ENCODE results near the gene SLC19A1. TPM values are rescaled to one million over a fixed set of nuclear protein-coding genes. Genes with fewer than 3 reads are reported as not detected.
A peak's percentile ranks its signal among the peaks of the same experiment; 100 is the strongest.
"Not testable (repeated sequence)": the region's sequence is repeated elsewhere in the genome, so short reads cannot be mapped to it uniquely, and the experiment has no call there.

SLC19A1 gene
- polyA plus RNA-seq, 4 donors: 12.6 to 20.8 (median 15.0) TPM

DNA sequence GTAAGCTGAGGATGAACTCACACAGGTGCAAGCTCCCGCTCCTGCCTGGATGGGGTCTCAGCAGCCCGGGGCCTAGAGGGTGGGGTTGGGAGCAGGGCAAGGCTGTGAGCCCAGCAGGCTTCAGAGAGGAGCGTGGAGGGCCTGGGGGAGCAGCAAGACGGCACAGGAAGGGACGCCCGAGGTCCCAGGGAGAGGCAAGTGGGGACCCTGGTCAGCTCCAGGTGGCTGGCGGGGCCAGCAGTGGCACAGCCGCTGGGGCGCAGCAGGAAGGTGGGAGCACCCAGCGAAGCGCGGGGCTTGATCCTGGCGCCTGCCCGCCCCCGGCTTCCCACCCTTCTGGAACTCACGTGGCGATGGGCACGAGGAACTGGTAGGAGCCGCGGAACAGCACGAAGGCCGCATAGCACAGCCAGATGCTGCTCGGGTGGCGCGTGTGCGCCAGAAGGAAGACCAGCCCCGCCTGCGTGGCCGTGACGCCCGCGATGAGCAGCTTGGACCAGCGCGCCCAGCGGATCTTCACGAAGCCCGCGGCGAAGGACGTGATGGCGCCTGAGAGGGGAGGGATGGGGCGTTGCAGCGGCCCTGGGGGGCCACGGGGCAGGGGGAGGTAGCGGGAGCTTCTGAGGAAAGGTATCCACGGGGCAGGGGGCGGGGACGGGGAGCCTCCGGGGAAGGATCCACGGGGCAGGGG lies 11.7 kb downstream of the SLC19A1 start:
- DNase-seq (no peak), FAIRE-seq (no peak)
- no peak overlapping the region for H3K4me3 ChIP-seq (ENCODE audit: low read depth in 1 of 3, low read length in 3 of 3)
- WGBS, 3 donors: 97 to 99% (median 99%) methylated on average over 47 to 50 of the region's 50 CpGs
- peaks cover 0 to 32% (median 4%) of the 10 kb centered on the region in 3 donors for H3K4me1 ChIP-seq (ENCODE audit: control insufficient read depth in 3 of 3, insufficient read depth in 2 of 3, low read depth in 1 of 3, low read length in 2 of 3)
- peaks cover 2 to 87% (median 4%) of the 10 kb centered on the region in 3 donors for H3K36me3 ChIP-seq (ENCODE audit: control insufficient read depth in 3 of 3, insufficient read depth in 2 of 3, low read depth in 1 of 3, low read length in 3 of 3)
- H3K27me3 ChIP-seq (ENCODE audit: control insufficient read depth in 3 of 3, insufficient read depth in 3 of 3, low read length in 3 of 3): no peaks in the 10 kb centered on the region
- no peak overlapping the region for H3K27ac ChIP-seq (ENCODE audit: low read depth in 1 of 3, low read length in 2 of 3)
- H3K9me3 ChIP-seq (ENCODE audit: control insufficient read depth in 2 of 2, insufficient read depth in 1 of 2, low read depth in 1 of 2, low read length in 1 of 2): no peaks in the 10 kb centered on the region

DNA sequence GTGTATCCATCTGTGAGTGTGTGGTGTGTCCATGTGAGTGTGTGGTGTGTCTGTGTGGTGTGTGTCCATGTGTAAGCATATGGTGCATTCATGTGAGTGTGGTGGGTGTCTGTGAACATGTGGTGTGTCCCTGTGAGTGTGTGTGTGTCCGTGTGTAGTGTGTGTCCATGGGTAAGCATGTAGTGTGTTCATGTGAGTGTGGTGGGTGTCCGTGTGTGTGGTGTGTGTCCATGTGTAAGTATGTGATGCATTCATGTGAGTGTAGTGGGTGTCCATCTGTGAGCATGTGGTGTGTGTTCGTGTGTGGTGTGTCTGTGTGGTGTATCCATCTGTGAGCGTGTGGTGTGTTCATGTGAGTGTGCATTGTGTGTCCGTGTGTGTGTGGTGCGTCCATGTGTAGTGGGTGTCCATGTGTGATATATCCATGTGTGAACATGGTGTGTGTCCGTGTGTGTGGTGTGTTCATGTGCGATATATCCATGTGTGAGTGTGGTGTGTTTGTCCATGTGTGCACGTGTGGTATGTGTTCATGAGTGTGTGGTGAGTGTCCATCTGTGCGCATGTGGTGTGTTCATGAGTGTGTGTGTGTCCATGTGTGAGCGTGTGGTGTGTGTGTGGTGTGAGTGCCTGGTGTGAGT lies 12.3 kb downstream of the SLC19A1 start:
- Histone ChIP-seq H3K27me3 (ENCODE audit: control insufficient read depth in 3 of 3, insufficient read depth in 3 of 3, low read length in 3 of 3) (no peaks in the 10 kb centered on the region), H3K36me3 (ENCODE audit: control insufficient read depth in 3 of 3, insufficient read depth in 2 of 3, low read depth in 1 of 3, low read length in 3 of 3) (peaks cover 2 to 87% (median 4%) of the 10 kb centered on the region in 3 donors), H3K9me3 (ENCODE audit: control insufficient read depth in 2 of 2, insufficient read depth in 1 of 2, low read depth in 1 of 2, low read length in 1 of 2) (no peaks in the 10 kb centered on the region), H3K4me1 (ENCODE audit: control insufficient read depth in 3 of 3, insufficient read depth in 2 of 3, low read depth in 1 of 3, low read length in 2 of 3) (peaks cover 0 to 32% (median 7%) of the 10 kb centered on the region in 3 donors), H3K27ac (ENCODE audit: low read depth in 1 of 3, low read length in 2 of 3) (no peak overlapping the region), H3K4me3 (ENCODE audit: low read depth in 1 of 3, low read length in 3 of 3) (no peak overlapping the region)
- WGBS, 3 donors: 89 to 96% (median 96%) methylated on average over 11 of the region's 11 CpGs
- no peak for DNase-seq
- no peak for FAIRE-seq

DNA sequence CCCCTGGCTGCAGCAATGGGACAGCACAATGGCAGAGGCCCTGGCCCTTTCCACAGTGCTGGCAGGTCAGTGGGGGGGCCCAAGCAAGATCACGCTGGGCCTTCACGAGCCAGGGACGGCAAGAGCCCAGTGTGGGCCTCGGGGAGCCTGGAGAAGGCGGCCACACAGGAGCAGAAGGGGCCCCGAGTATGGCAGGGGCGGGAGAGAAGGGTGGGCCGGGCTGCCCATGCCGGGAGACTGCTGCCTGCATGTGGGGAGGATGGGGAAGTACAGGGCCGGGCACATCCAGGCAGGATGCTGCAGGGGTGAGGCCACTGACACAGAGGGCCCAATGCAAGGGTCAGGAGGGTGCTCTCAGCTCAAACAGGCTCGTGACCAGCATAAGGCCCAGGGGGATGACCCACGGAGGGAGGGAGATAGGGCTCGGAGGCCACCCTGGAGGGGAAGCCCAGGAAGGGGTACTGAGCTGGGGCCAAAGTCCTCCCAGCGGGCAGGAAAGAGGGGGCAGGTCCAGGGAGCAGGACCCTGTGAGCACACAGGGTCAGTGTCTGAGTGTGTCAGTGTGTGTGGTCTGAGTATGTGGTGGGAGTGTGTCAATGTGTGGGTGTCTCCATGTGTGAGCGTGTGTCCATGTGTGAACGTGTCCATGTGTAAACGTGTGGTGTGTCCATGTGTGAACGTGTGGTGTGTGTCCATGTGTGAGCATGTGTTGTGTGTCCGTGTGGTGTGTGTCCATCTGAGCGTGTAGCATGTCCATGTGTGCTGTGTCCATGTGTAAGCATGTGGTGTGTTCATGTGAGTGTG lies 13.1 kb downstream of the SLC19A1 start:
- Histone ChIP-seq H3K27ac (ENCODE audit: low read depth in 1 of 3, low read length in 2 of 3) (no peak overlapping the region), H3K9me3 (ENCODE audit: control insufficient read depth in 2 of 2, insufficient read depth in 1 of 2, low read depth in 1 of 2, low read length in 1 of 2) (no peaks in the 10 kb centered on the region), H3K27me3 (ENCODE audit: control insufficient read depth in 3 of 3, insufficient read depth in 3 of 3, low read length in 3 of 3) (no peaks in the 10 kb centered on the region), H3K36me3 (ENCODE audit: control insufficient read depth in 3 of 3, insufficient read depth in 2 of 3, low read depth in 1 of 3, low read length in 3 of 3) (peaks cover 2 to 83% (median 4%) of the 10 kb centered on the region in 3 donors), H3K4me3 (ENCODE audit: low read depth in 1 of 3, low read length in 3 of 3) (no peak overlapping the region), H3K4me1 (ENCODE audit: control insufficient read depth in 3 of 3, insufficient read depth in 2 of 3, low read depth in 1 of 3, low read length in 2 of 3) (peaks cover 0 to 27% (median 7%) of the 10 kb centered on the region in 3 donors)
- WGBS, 3 donors: 84 to 90% (median 88%) methylated on average over 20 of the region's 20 CpGs
- DNase-seq: no peak
- FAIRE-seq: no peak

DNA sequence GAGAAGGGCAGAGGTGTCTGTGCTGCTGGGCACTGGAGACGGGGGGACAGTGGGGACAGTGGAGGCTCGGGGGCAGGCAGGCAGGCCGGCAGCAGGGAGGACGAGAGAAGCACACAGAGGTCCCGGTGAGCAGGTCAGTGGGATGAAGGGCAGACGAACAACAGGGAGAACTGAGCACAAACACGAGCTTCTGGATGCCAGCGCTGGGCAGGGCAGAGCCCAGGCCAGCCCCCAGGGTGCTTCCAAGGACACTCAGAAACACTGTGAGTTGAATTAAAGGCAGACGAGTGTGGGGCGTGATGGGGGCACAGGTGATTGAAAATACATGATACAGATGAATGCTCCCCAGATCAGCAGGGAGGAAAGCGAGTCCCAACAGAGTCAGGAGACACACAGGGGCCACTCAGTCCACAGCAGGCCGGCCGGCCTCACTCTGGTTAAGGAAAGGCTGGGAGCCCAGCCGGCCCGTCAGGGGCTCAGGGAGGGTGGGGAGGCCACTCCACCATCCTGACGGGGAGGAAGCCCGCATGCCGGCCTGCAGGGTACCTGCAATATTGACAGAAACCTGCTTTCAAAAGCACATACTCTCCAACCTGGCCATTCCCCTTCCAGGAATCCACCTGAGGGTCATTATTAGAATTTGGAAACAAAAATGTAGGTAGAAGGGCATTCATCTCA lies 14.1 kb downstream of the SLC19A1 start:
- H3K4me1 ChIP-seq (ENCODE audit: control insufficient read depth in 3 of 3, insufficient read depth in 2 of 3, low read depth in 1 of 3, low read length in 2 of 3): peaks cover 0 to 17% (median 7%) of the 10 kb centered on the region in 3 donors
- H3K9me3 ChIP-seq (ENCODE audit: control insufficient read depth in 2 of 2, insufficient read depth in 1 of 2, low read depth in 1 of 2, low read length in 1 of 2): no peaks in the 10 kb centered on the region
- DNase-seq (no peak), FAIRE-seq (no peak)
- no peaks in the 10 kb centered on the region for H3K27me3 ChIP-seq (ENCODE audit: control insufficient read depth in 3 of 3, insufficient read depth in 3 of 3, low read length in 3 of 3)
- H3K4me3 ChIP-seq (ENCODE audit: low read depth in 1 of 3, low read length in 3 of 3): no peak overlapping the region
- H3K36me3 ChIP-seq (ENCODE audit: control insufficient read depth in 3 of 3, insufficient read depth in 2 of 3, low read depth in 1 of 3, low read length in 3 of 3): peaks cover 2 to 82% (median 4%) of the 10 kb centered on the region in 3 donors
- WGBS, 3 donors: 87 to 94% (median 91%) methylated on average over 18 of the region's 18 CpGs
- H3K27ac ChIP-seq (ENCODE audit: low read depth in 1 of 3, low read length in 2 of 3): no peak overlapping the region

DNA sequence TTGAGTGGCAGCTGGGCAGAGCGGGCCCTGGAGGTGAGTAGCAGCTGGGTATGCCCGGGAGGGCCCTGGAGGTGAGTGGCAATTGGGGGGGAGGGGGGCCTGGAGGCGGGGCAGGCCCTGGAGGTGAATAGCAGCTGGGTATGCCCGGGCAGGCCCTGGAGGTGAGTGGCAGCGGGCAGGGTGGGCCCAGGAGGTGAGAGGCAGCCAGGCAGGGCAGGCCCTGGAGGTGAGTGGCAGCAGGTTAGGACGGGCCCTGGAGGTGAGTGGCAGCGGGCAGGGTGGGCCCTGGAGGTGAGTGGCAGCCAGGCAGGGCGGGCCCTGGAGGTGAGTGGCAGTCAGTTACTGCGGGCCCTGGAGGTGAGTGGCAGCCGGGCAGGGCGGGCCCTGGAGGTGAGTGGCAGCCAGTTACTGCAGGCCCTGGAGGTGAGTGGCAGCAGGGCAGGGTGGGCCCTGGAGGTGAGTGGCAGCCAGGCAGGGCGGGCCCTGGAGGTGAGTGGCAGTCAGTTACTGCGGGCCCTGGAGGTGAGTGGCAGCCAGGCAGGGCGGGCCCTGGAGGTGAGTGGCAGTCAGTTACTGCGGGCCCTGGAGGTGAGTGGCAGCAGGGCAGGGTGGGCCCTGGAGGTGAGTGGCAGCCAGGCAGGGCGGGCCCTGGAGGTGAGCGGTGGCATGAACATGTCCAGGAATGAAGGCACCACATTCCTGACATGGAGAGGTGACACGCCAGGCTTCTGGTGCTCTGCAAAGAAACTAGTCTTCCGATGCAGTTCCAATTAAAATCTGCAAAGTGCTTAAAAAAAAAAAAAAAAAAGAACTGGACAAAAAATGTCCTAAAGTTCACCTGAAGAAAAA lies 14.9 kb downstream of the SLC19A1 start:
- not testable (repeated sequence) for FAIRE-seq; H3K27me3 ChIP-seq (ENCODE audit: control insufficient read depth in 3 of 3, insufficient read depth in 3 of 3, low read length in 3 of 3); DNase-seq; H3K4me3 ChIP-seq (ENCODE audit: low read depth in 1 of 3, low read length in 3 of 3); H3K9me3 ChIP-seq (ENCODE audit: control insufficient read depth in 2 of 2, insufficient read depth in 1 of 2, low read depth in 1 of 2, low read length in 1 of 2)
- Histone ChIP-seq H3K36me3 (ENCODE audit: control insufficient read depth in 3 of 3, insufficient read depth in 2 of 3, low read depth in 1 of 3, low read length in 3 of 3) (peaks cover 3 to 84% (median 4%) of the 10 kb centered on the region in 3 donors), H3K4me1 (ENCODE audit: control insufficient read depth in 3 of 3, insufficient read depth in 2 of 3, low read depth in 1 of 3, low read length in 2 of 3) (peaks cover 0 to 10% (median 4%) of the 10 kb centered on the region in 3 donors), H3K27ac (ENCODE audit: low read depth in 1 of 3, low read length in 2 of 3) (peak overlapping the region in 1 of 3 donors; percentile 24)
- WGBS, 3 donors: 83 to 90% (median 87%) methylated on average over 16 to 18 of the region's 19 CpGs

DNA sequence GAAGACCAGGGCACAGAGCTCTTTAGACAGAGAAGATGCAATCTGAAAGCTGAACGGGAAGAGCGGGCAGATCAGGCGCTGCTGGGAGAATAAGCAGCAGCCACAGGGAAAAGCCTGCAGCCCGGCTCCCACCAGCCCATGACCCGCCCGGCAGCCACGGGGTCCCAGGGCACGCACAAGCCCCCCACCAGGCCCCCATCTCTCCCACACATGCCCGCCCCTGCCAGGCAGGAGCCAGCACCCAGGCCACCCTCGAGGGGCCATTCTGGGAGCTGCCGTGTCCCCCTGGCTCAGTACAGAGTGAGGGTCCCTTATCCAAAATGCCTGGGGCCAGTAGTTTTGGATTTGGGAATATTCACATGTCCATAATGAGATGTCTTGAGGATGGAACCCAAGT lies 16.3 kb downstream of the SLC19A1 start:
- H3K27me3 ChIP-seq (ENCODE audit: control insufficient read depth in 3 of 3, insufficient read depth in 3 of 3, low read length in 3 of 3): no peaks in the 10 kb centered on the region
- FAIRE-seq: no peak
- peak overlapping the region in 1 of 3 donors; percentile 67 for H3K27ac ChIP-seq (ENCODE audit: low read depth in 1 of 3, low read length in 2 of 3)
- WGBS, 3 donors: 92 to 97% (median 94%) methylated on average over 11 of the region's 11 CpGs
- peaks cover 2 to 73% (median 4%) of the 10 kb centered on the region in 3 donors for H3K36me3 ChIP-seq (ENCODE audit: control insufficient read depth in 3 of 3, insufficient read depth in 2 of 3, low read depth in 1 of 3, low read length in 3 of 3)
- no peak overlapping the region for H3K4me3 ChIP-seq (ENCODE audit: low read depth in 1 of 3, low read length in 3 of 3)
- no peak for DNase-seq
- peaks cover 0 to 10% (median 4%) of the 10 kb centered on the region in 3 donors for H3K4me1 ChIP-seq (ENCODE audit: control insufficient read depth in 3 of 3, insufficient read depth in 2 of 3, low read depth in 1 of 3, low read length in 2 of 3)
- H3K9me3 ChIP-seq (ENCODE audit: control insufficient read depth in 2 of 2, insufficient read depth in 1 of 2, low read depth in 1 of 2, low read length in 1 of 2): peaks cover 0 to 5% of the 10 kb centered on the region in 2 donors

DNA sequence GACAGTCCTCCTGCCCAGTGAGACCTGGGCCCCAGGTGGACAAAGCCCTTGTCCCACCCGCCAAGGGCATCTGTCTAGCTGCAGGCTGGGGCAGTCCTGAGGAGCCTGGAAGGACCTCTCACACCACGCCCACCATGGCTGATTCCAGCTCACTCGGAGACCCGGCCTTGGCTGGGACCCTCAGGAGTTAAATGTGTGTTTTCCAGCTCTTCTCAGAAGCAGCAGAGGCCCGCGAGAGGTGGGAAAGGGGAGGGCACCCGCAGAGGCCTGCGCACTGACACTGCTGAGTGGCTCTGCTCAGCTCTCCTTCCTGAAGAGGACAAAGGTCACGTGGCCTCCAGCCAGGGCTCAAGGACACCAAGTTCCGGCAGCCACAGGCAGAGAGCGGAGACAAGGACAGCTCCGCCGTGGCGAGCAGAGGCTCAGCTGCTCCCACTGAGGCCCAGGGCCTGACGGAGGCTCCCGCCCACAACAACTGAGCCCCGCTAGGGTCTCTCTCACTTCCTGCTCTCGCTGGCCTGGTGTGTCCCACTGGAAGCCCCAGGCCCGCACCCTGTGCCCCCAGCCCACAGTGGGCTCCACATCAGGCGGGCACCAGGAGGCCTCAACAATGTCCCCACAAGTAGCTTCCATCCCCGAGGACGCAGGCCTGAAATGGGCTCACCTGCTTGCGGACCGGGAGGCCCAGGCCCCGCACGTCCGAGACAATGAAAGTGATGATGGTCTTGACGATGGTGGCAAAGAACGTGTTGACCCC lies 16.9 kb downstream of the SLC19A1 start:
- H3K9me3 ChIP-seq (ENCODE audit: control insufficient read depth in 2 of 2, insufficient read depth in 1 of 2, low read depth in 1 of 2, low read length in 1 of 2): peaks cover 0 to 9% of the 10 kb centered on the region in 2 donors
- H3K27me3 ChIP-seq (ENCODE audit: control insufficient read depth in 3 of 3, insufficient read depth in 3 of 3, low read length in 3 of 3): no peaks in the 10 kb centered on the region
- WGBS, 3 donors: 54 to 70% (median 61%) methylated on average over 29 of the region's 29 CpGs
- FAIRE-seq (no peak), DNase-seq (peak; percentile 51 to 85)
- peak overlapping the region in 1 of 3 donors; percentile 68 for H3K27ac ChIP-seq (ENCODE audit: low read depth in 1 of 3, low read length in 2 of 3)
- no peak overlapping the region for H3K4me3 ChIP-seq (ENCODE audit: low read depth in 1 of 3, low read length in 3 of 3)
- H3K4me1 ChIP-seq (ENCODE audit: control insufficient read depth in 3 of 3, insufficient read depth in 2 of 3, low read depth in 1 of 3, low read length in 2 of 3): peaks cover 0 to 10% (median 4%) of the 10 kb centered on the region in 3 donors
- peaks cover 0 to 72% (median 2%) of the 10 kb centered on the region in 3 donors for H3K36me3 ChIP-seq (ENCODE audit: control insufficient read depth in 3 of 3, insufficient read depth in 2 of 3, low read depth in 1 of 3, low read length in 3 of 3)
